GM19351 (cell line): ENCODE results near the gene CRACDL.
"Not testable (repeated sequence)": the region's sequence is repeated elsewhere in the genome, so short reads cannot be mapped to it uniquely, and the experiment has no call there.

Source experiments
- ATAC-seq: cut with Tn5 transposase; IDR thresholded peaks from one replicate; pipeline ENCODE4 v1.9.1; 2021; ENCODE audit warnings: mild to moderate bottlenecking, moderate library complexity; ENCODE audit not compliant: unreplicated experiment

The CRACDL gene

GRCh38 chr2:98886066-98886554 is 49.9 kb downstream of the CRACDL start:
- no peak for ATAC-seq

DNA sequence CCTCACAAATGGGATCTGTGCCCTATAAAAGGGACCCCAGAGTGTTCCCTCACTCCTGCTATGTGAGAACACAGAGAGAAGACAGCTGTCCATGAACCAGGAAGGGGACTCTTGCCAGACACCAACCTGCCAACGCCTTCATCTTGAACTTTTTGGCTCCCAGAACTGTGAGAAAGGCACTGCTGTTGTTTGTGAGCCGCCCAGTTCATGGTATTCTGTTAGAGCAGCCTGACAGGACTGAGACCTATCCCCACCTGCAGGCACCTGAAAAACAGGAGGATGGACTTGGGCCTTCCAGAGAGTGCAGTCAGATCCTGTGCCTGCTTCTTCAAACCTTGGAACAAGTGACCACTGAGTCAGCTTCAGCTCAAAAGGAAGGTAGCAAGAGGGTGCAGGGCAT is 51.4 kb downstream of the CRACDL start:
- no peak for ATAC-seq

GRCh38 chr2:98883780-98884211 is 52.2 kb downstream of the CRACDL start:
- no peak for ATAC-seq

DNA sequence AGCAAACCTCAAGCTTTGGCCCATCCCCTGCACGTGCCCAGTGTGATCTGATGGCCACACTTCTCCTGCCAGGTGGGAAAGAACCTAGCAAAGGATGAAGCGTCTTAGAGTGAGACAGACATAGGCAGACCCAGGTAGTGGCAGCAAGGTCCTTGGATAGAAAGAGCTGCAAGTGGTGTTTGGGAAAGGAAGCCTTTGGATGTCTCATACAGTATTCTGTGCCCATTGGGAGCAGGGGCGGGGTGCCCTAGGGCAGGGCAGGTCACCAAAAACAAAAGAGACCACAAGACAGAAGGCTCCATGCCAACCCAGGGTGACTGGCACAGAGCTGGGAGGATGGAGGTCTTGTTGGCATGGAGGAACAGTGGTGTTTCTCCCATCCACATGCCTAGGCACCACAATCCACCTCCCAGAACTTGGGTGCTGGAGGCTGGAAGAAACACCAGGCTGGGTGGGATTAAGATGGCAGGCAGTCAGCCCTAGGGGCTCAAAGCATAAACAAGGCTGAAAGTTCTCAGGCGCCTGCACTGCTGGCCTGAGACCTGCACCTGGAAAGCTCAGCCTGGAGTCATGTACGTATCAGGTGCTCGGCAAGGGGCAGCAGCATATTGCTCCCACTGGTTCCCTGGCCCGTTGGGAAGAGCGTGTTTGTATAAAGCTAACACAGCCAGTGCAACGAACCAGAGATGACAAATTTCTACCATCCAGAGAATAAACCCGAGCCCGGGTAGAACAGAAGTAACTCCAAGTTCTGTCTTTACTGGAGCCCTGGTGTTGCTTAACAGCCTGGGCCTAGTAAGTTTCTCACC is 52.9 kb downstream of the CRACDL start:
- no peak for ATAC-seq

DNA sequence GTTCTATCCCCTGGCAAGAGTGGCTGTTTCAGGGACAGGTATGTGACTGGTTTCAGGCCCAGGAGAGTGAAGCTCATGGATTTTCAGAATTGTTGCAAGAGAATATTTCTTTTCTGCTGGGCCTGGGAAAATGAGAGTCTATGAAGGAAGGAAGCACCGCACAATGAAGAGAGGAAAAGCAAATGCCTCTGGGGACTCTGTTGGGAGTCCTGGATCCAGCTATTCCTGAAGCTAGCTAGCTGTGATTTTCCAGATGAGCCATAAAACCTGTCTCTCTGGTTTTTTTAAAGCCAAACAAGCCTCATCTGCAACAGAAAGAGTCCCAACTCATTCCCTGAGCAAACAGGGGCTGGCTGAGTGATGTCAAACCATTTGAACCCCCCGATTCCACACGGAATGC is 53.7 kb downstream of the CRACDL start:
- ATAC-seq = no peak

- no peak for ATAC-seq
Measured at GRCh38 chr2:98881153-98881650, 54.8 kb downstream of the CRACDL start.

DNA sequence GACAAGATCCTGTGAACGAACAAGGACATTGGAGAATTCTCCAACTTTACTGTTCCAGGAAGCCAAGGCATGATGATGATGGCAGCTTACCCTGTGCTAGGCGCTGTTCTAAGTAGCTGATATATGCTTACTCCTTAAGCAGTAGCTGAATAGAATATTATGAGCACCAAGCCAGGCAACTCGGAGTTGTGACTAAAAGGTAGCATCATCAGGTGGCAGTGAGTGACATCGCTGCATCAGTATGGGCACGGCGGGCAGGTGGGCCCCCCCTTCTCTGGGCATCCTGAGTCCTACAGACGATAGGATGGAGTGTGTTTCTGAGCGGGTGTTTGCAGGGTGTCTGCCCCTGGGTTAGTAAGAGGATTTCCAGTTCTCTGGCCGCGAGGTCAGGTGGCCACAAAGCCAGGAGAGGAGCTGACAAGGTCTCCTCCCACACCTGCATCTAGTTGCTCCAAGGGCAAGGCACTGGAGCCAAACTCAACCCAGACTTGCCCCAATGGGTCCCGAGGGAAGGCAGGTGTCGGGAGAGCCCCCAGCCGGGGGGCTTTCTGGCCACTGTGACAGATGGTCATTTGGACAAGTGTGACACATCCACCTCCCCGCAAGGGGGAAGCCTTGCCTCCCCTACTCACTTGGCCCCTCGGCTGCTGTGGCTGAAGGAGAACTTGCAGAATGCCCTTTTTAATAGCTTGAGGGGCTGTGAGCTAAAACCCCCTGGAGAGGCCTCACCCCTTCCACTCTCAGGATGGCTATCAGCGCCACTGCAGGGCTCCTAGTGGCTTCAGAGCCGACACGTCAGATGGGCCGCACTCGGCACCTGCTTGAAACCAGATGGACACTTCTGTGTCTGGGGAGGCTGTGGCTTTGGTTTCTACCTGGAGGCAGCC is 55.5 kb downstream of the CRACDL start:
- no peak for ATAC-seq

DNA sequence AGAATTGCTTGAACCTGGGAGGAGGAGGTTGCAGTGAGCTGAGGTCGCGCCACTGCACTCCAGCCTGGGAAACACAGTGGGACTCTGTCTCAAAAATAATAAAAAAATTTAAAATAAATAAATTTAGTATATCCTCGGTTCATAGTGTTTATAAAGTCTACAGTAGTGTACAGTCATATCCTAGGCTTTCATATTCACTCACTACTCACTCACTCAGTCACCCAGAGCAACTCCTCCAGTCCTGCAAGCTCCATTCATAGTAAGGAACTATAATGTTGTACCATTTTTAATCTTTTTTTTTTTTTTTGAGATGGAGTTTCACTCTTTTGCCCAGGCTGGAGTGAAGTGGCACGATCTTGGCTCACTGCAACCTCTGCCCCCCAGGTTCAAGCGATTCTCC is 58.4 kb downstream of the CRACDL start:
- not testable (repeated sequence) for ATAC-seq

DNA sequence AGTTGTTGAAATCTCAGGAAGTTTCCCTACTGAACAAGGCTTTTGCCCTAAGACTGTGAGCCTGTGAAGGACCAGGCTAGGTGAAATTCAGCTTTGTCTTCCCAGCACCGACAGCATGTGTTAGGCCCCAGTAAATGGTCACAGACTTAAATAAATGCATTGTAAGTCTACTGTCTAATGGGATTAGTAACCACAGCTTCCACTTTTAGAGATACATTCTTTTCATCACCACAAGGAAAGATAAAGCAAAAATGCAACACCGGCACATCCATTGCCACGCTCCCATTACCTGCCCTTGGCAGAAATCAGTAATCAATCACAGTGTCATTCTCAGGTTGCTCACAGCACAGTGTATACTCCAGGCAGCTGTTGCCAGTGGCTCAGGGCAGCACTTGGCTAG is 59.3 kb downstream of the CRACDL start:
- ATAC-seq = no peak

GRCh38 chr2:98875746-98876145 is 60.3 kb downstream of the CRACDL start:
- ATAC-seq = no peak

DNA sequence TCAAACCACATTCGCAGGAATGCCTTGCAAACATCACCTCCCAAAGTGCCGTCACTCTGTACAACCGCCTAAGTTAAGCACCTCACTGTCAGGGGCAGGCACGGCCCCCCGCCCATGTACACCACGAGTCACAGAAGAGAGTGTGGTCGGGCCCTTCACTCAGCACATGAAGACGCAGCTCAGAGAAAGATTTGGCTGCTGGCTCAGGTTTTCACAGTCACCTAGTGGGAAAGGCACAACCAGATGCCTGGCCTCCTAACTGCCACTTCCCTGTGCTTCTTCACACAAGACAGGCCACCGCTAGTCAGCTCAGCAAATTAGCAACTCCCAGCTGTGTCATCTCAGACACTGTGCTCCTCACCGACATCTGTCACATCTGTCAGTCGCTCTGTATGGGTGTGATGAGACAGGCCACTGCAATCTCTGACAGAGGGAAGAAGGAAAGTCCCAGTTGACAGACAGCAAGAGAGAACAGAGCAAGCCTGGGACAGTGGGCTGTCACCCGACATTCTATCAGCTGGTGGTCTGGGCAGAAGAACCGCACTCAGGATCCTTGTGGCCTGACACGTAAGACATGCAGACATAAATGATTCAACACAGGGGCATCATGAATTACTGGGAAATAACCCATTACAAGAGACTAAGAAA is 60.8 kb downstream of the CRACDL start:
- ATAC-seq = no peak

GRCh38 chr2:98874186-98874689 is 61.8 kb downstream of the CRACDL start:
- no peak for ATAC-seq

GRCh38 chr2:98872526-98872925 is 63.5 kb downstream of the CRACDL start:
- ATAC-seq = no peak

DNA sequence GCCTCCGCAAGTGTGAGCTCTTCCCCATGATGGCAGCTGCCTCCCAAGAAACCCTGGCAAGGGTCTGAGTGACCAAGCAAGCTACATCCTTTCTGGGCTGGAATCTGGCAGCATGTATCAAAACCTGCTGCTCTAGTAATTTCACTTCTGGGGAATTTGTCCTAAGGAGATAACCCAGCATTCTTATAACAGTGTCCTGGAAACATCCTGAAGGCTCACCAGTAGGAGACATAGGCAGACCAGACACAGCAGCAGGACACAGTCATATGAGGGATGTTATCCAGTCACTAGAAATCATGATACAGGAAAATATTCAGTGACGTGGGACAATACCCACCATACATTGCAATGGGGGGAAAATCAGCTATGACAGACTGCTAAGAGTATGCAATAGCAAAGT is 64.5 kb downstream of the CRACDL start:
- ATAC-seq = no peak

DNA sequence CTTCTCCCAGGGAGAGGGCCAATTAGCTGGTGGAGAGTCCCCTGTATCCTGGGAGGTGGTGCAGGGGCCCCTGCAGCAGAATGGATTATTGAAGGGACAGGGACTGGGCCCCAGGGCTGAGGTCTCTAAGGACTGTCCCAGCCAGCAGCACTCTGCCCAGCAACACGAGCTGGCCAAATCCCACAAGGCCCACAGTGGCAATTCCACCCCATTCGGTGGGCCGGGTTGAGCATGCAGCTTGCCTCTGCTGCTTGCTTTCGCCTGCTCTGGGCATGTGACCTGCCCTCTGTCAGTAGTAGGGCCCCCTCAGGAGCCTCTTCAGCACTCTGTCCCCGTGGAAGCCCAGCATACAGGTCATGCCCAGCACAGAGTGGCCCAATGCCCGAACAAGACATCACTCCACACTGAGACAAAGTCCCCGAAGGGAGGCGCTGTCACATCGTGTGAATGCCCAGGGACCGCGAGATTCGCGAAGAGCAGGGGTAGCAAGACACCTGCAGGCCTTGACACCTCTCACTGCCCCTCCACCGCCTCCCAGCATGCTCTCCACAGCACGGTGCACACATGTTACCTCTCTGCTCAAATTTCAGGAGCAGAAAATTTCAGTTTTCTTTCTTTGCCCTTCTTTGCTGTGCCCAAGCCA is 65.4 kb downstream of the CRACDL start:
- no peak for ATAC-seq

DNA sequence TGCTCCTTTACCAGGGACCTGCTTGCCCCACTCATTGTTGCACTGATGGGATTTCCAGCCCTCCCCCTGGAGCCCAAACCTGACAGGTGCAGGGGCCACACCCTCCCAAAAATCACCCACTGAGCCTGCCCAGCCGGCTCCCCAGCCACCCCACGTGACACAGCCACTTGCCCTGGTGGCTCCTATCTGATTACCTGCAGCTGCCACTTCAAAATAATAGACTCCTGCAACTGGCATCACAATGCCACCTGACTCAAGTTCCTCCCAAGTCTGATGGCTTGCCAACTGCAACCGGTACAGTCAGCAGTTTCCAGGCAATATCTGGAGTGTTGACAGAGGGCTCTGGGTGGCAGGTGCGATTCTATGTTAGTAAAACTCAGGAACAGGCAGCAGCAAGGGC is 66.2 kb downstream of the CRACDL start:
- no peak for ATAC-seq

- ATAC-seq = no peak
Measured at GRCh38 chr2:98869272-98869641, 66.8 kb downstream of the CRACDL start.

DNA sequence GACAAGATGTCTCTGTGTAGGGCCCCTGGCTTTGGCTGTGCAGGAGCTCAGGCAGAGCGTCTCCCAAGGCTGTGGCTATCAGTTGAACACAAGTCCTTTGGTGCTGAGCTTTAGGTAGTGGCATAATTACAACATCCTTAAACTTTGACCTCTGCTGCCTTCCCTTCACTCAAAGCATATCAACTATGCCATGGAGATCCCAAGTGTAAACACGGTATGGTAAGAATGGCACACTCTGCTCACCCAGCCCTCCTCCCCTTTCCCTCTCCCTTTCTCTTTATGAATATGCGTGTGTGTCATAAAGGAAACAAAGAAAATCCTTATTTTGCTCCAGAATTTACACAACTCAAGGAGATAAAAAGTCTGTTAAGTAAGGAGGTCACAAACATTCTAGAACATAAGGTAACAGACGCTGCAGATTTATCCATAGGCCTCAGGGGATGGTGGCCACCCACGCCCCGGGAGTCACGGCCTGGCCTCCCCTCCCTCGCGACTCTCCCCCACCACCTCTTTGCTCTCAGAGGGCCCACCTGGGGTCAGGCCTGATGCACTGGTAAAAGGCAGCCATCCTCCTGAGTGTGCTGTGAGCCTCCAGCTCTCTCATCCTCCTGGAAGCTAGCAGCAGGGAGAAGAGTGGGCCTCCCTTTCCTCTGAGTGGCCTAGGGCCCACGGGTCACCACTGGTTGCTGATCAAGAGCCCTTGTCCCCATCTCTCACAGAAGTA is 67.3 kb downstream of the CRACDL start:
- no peak for ATAC-seq

GRCh38 chr2:98867539-98868309 is 68.3 kb downstream of the CRACDL start:
- no peak for ATAC-seq
